GM15510 (cell line): ENCODE measurements around the gene APLP2.

Experiments
- POLR2A ChIP-seq: IDR thresholded peaks from 3 replicates; pipeline ENCODE4 v1.6.1; 2011; ENCODE audit warnings: borderline replicate concordance; ENCODE audit not compliant: insufficient read length; ENCODE audit errors: extremely low read depth

The APLP2 gene

GRCh38 chr11:130101661-130102060 is 32.0 kb downstream of the APLP2 start:
- no peak for TF ChIP-seq POLR2A

- no peak for TF ChIP-seq POLR2A
Observed at GRCh38 chr11:130102301-130103249, 32.9 kb downstream of the APLP2 start.

GRCh38 chr11:130103296-130103814 is 33.7 kb downstream of the APLP2 start:
- no peak for TF ChIP-seq POLR2A

- TF ChIP-seq POLR2A, result no peak
Observed at GRCh38 chr11:130106381-130106780, 36.7 kb downstream of the APLP2 start.

- no peak for TF ChIP-seq POLR2A
Observed at GRCh38 chr11:130109386-130109785, 39.7 kb downstream of the APLP2 start.

GRCh38 chr11:130110339-130111108 is 40.8 kb downstream of the APLP2 start:
- TF ChIP-seq POLR2A, result no peak

- TF ChIP-seq POLR2A, result no peak
Observed at GRCh38 chr11:130112071-130112830, 42.6 kb downstream of the APLP2 start.

GRCh38 chr11:130114281-130114680 is 44.6 kb downstream of the APLP2 start:
- no peak for TF ChIP-seq POLR2A

GRCh38 chr11:130114726-130115125 is 45.0 kb downstream of the APLP2 start:
- no peak for TF ChIP-seq POLR2A

- TF ChIP-seq POLR2A, result no peak
Observed at GRCh38 chr11:130115218-130115617, 45.5 kb downstream of the APLP2 start.

GRCh38 chr11:130118165-130118564 is 48.5 kb downstream of the APLP2 start:
- no peak for TF ChIP-seq POLR2A

- TF ChIP-seq POLR2A, result no peak
Observed at GRCh38 chr11:130118636-130119387, 49.1 kb downstream of the APLP2 start.

GRCh38 chr11:130120045-130120444 is 50.4 kb downstream of the APLP2 start:
- TF ChIP-seq POLR2A, result no peak

- no peak for TF ChIP-seq POLR2A
Observed at GRCh38 chr11:130121445-130121978, 51.8 kb downstream of the APLP2 start.

GRCh38 chr11:130122141-130122575 is 52.5 kb downstream of the APLP2 start:
- no peak for TF ChIP-seq POLR2A
